Measurements from ENCODE around the gene IGFLR1. TPM values are rescaled to one million over a fixed set of nuclear protein-coding genes. Genes with fewer than 3 reads are reported as not detected.

The IGFLR1 gene, protein sequence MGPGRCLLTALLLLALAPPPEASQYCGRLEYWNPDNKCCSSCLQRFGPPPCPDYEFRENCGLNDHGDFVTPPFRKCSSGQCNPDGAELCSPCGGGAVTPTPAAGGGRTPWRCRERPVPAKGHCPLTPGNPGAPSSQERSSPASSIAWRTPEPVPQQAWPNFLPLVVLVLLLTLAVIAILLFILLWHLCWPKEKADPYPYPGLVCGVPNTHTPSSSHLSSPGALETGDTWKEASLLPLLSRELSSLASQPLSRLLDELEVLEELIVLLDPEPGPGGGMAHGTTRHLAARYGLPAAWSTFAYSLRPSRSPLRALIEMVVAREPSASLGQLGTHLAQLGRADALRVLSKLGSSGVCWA
- 100 to 1,000 TPM in 1 of 2 donors, 10 to 100 TPM in 1; 80.4 to 193 TPM for total RNA-seq

DNA sequence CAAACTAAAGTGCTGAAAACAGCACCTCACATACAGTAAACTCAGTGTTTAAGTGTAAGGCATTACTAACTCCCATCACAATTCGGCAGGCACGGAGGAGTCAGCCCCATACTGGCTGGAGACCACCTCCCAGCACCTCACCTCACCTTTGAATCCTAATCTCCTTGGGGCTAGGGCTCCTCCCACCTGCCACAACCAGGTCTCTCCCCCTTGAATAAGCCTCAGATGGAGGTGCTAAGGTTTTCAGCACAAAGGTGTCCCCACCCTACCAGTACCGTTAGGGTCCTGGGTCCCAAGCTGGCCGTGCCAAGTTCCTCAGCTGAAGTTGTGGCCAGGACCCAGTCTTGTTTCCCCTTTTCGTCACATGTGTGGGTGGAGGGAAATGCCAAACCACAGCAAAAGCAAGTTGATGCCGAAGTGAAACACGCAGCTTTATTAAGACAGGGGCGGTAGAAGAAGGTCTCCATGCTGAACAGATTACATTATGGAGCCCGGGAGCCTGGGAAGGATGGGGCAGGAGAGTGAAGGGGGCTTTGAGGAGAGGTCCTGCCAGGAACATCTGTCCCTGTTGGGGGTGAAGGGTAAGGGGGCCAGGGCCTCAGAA lies at the start of gene IGFLR1:
Gene IGFLR1, minus strand, starts transcription at position 332 of the 604 bp plus-strand sequence. CDS start 1,272 bp downstream, outside the sequence.
- Mint-ChIP-seq H3K27ac (peak within 1 kb of the TSS; percentile 94 to 97), H3K36me3 (no peaks in the 10 kb centered on the region), H3K27me3 (no peaks in the 10 kb centered on the region), H3K4me3 (peak within 1 kb of the TSS; percentile 95), H3K9me3 (no peaks in the 10 kb centered on the region), H3K4me1 (ENCODE audit: low read depth in 2 of 2) (peaks cover 39 to 46% of the 10 kb centered on the region in 2 donors)
- ATAC-seq (peak in 1 of 2 donors; percentile 0), DNase-seq (ENCODE audit: low spot score) (peak; percentile 86)

GRCh38 chr19:35791814-35792279 lies 49.6 kb upstream of the IGFLR1 start:
- no peak for ATAC-seq
- H3K27me3 Mint-ChIP-seq = peaks cover 5 to 8% of the 10 kb centered on the region in 2 donors
- no peak overlapping the region for H3K4me3 Mint-ChIP-seq
- no peaks in the 10 kb centered on the region for H3K36me3 Mint-ChIP-seq
- DNase-seq (ENCODE audit: low spot score) = no peak
- peaks cover 2% of the 10 kb centered on the region in 2 donors for H3K4me1 Mint-ChIP-seq (ENCODE audit: low read depth in 2 of 2)
- H3K9me3 Mint-ChIP-seq = no peaks in the 10 kb centered on the region
- no peak overlapping the region for H3K27ac Mint-ChIP-seq

DNA sequence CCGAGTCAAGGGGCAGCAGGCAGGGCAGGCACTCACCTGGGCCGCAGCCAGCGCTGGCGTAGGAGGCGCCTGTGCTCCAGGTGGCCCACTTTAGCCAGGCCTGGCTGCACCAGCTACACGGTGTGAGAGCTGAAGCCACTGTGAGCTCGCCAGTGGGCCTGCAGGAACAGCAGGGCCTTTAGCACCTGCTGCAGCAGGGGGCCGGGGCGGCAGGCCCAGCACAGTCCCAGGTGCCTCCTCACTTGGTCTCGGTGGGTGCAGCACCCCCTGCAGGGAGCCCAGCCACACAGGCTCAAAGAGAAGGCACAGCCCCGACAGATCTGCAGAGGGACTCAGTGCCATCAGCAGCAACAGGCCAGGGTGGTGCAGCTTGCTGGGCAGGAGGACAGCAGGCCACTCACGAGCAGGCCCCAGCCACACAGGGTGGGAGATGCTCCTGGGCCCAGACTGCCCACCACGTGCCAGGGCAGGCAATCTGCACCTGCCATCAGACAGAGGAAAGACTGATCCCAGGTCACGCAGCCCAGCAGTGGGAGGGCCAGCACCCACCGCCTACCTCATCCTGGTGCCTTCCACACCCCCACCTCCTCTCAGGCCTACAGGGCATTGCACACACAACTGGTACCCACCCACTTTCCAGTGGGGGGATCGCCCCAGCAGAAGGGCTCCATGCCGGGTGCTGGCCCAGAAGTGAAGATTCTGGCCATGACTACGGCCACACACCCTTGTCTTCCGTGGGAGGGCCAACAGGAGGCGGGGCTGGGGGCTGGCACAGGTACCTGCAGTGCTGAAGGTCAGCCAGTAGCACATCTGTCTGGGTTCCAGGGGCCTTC lies 48.9 kb upstream of the IGFLR1 start:
- Mint-ChIP-seq H3K27ac (no peak overlapping the region), H3K36me3 (no peaks in the 10 kb centered on the region), H3K4me1 (ENCODE audit: low read depth in 2 of 2) (no peaks in the 10 kb centered on the region), H3K27me3 (peaks cover under 1 to 2% of the 10 kb centered on the region in 2 donors), H3K9me3 (no peaks in the 10 kb centered on the region), H3K4me3 (no peak overlapping the region)
- no peak for DNase-seq (ENCODE audit: low spot score)
- peak in 1 of 2 donors; percentile 10 for ATAC-seq

- no peaks in the 10 kb centered on the region for H3K36me3 Mint-ChIP-seq
- no peaks in the 10 kb centered on the region for H3K9me3 Mint-ChIP-seq
- no peaks in the 10 kb centered on the region for H3K4me1 Mint-ChIP-seq (ENCODE audit: low read depth in 2 of 2)
- H3K4me3 Mint-ChIP-seq = no peak overlapping the region
- no peak for ATAC-seq
- no peaks in the 10 kb centered on the region for H3K27me3 Mint-ChIP-seq
- no peak for DNase-seq (ENCODE audit: low spot score)
- no peak overlapping the region for H3K27ac Mint-ChIP-seq
These were observed 48.0 kb upstream of the IGFLR1 start for GRCh38 chr19:35789978-35790944.

DNA sequence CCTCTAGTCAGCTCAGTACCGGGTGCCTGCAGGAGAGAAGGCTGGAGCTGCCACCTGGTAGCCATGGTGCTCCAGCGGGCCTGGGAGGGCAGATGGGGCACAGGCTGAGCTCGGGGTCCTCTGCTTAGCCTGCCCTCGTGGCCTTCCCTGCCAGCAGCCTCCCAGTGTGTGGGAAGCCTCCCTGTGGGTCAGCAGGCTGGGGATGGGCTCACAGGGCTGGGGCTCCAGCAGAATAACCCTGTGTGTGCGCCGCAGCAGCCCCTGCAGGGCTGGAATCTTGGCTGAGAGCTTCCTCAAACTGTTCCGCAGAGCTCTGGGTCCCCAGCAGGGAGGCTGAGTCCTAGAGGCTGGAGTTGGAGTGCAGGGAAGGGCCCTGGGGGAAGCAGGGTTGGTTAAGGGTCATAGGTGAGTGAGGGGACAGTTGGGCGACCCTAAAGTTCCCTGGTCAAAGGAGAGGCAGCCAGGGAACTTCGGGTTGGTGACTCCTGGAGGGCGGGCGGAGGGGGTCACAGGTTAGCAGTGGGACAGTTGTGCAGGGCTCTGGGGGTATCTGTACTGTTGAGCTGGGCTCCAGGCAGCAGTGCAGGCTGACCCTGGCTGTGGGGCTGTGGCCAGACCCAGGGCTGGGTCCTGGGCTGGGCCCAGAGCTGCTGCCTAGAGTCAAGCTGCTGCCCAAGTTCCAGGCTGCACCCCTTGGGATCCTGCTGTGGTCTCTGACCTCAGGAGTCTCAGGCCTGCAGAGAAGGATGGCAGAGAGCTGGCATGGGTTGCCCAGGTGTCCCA lies 47.1 kb upstream of the IGFLR1 start:
- Mint-ChIP-seq H3K4me3 (no peak overlapping the region), H3K4me1 (ENCODE audit: low read depth in 2 of 2) (no peaks in the 10 kb centered on the region), H3K36me3 (no peaks in the 10 kb centered on the region), H3K9me3 (no peaks in the 10 kb centered on the region), H3K27me3 (no peaks in the 10 kb centered on the region), H3K27ac (no peak overlapping the region)
- DNase-seq (ENCODE audit: low spot score) (no peak), ATAC-seq (no peak)

GRCh38 chr19:35788205-35788960 lies 46.1 kb upstream of the IGFLR1 start:
- Mint-ChIP-seq H3K27ac (no peak overlapping the region), H3K9me3 (no peaks in the 10 kb centered on the region), H3K27me3 (no peaks in the 10 kb centered on the region), H3K36me3 (no peaks in the 10 kb centered on the region), H3K4me3 (no peak overlapping the region), H3K4me1 (ENCODE audit: low read depth in 2 of 2) (peaks cover under 1 to 4% of the 10 kb centered on the region in 2 donors)
- ATAC-seq (no peak), DNase-seq (ENCODE audit: low spot score) (no peak)

DNA sequence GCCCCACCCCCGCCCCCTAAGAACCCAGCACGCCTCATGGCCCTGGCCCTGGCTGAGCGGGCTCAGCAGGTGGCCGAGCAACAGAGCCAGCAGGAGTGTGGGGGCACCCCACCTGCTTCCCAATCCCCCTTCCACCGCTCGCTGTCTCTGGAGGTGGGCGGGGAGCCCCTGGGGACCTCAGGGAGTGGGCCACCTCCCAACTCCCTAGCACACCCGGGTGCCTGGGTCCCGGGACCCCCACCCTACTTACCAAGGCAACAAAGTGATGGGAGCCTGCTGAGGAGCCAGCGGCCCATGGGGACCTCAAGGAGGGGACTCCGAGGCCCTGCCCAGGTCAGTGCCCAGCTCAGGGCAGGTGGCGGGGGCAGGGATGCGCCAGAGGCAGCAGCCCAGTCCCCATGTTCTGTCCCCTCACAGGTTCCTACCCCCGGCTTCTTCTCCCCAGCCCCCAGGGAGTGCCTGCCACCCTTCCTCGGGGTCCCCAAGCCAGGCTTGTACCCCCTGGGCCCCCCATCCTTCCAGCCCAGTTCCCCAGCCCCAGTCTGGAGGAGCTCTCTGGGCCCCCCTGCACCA lies 45.1 kb upstream of the IGFLR1 start:
- Mint-ChIP-seq H3K36me3 (no peaks in the 10 kb centered on the region), H3K4me1 (ENCODE audit: low read depth in 2 of 2) (peaks cover 6 to 10% of the 10 kb centered on the region in 2 donors), H3K27me3 (no peaks in the 10 kb centered on the region), H3K9me3 (no peaks in the 10 kb centered on the region), H3K4me3 (no peak overlapping the region), H3K27ac (no peak overlapping the region)
- DNase-seq (ENCODE audit: low spot score) (no peak), ATAC-seq (no peak)

- H3K27ac Mint-ChIP-seq = no peak overlapping the region
- H3K36me3 Mint-ChIP-seq = no peaks in the 10 kb centered on the region
- H3K27me3 Mint-ChIP-seq = no peaks in the 10 kb centered on the region
- ATAC-seq (no peak), DNase-seq (ENCODE audit: low spot score) (no peak)
- H3K4me3 Mint-ChIP-seq = no peak overlapping the region
- no peaks in the 10 kb centered on the region for H3K9me3 Mint-ChIP-seq
- peaks cover 6 to 10% of the 10 kb centered on the region in 2 donors for H3K4me1 Mint-ChIP-seq (ENCODE audit: low read depth in 2 of 2)
These were observed 44.3 kb upstream of the IGFLR1 start for GRCh38 chr19:35786299-35787160.

- DNase-seq (ENCODE audit: low spot score) = no peak
- no peak overlapping the region for H3K4me3 Mint-ChIP-seq
- ATAC-seq = no peak
- H3K27me3 Mint-ChIP-seq = no peaks in the 10 kb centered on the region
- peaks cover 6 to 13% of the 10 kb centered on the region in 2 donors for H3K4me1 Mint-ChIP-seq (ENCODE audit: low read depth in 2 of 2)
- H3K36me3 Mint-ChIP-seq = no peaks in the 10 kb centered on the region
- H3K9me3 Mint-ChIP-seq = no peaks in the 10 kb centered on the region
- no peak overlapping the region for H3K27ac Mint-ChIP-seq
These were observed 43.0 kb upstream of the IGFLR1 start for GRCh38 chr19:35785339-35785627.

GRCh38 chr19:35784503-35785338 lies 42.5 kb upstream of the IGFLR1 start:
- no peak overlapping the region for H3K4me3 Mint-ChIP-seq

More at GRCh38 chr19:35784503-35785338, 42.5 kb upstream of the IGFLR1 start:
- ATAC-seq (no peak), DNase-seq (ENCODE audit: low spot score) (no peak)
- Mint-ChIP-seq H3K9me3 (no peaks in the 10 kb centered on the region), H3K4me1 (ENCODE audit: low read depth in 2 of 2) (peaks cover 6 to 13% of the 10 kb centered on the region in 2 donors), H3K27me3 (no peaks in the 10 kb centered on the region), H3K27ac (no peak overlapping the region), H3K36me3 (no peaks in the 10 kb centered on the region)
